Measurements from ENCODE around the gene CWF19L1. TPM values are rescaled to one million over a fixed set of nuclear protein-coding genes. Genes with fewer than 3 reads are reported as not detected.

The CWF19L1 gene
- total and polyA plus RNA-seq, 8 donors, result 1.2 to 39.7 (median 12.9) TPM

DNA sequence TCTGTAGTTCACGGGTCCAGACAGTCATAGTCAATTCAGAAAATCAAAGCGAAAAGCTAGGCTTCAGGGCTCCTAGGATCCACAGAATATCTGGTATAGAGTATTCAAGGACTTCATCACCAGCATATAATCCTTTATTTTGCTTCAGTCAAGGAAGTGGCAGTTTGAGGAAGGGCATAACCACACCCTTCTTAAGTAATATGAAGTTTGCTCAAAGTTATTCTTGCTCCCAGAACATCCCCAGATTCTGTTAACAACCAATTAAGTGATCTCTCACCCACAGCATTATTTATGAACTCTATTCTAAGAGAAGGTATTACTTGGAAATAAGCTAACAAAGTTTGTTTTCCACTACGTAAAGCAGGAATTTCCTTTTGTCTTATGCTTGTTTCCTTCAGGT lies 13.2 kb downstream of the CWF19L1 start:
- no peak for DNase-seq
- H3K36me3 ChIP-seq, result peaks cover 43 to 100% (median 100%) of the 10 kb centered on the region in 4 donors
- TF ChIP-seq POLR2A (IDR thresholded peaks at IDR 0.05) (no peak), POLR2AphosphoS5 (IDR thresholded peaks at IDR 0.05) (no peak), EP300 (IDR thresholded peaks at IDR 0.05) (no peak)
- TF ChIP-seq, protein P1, sequence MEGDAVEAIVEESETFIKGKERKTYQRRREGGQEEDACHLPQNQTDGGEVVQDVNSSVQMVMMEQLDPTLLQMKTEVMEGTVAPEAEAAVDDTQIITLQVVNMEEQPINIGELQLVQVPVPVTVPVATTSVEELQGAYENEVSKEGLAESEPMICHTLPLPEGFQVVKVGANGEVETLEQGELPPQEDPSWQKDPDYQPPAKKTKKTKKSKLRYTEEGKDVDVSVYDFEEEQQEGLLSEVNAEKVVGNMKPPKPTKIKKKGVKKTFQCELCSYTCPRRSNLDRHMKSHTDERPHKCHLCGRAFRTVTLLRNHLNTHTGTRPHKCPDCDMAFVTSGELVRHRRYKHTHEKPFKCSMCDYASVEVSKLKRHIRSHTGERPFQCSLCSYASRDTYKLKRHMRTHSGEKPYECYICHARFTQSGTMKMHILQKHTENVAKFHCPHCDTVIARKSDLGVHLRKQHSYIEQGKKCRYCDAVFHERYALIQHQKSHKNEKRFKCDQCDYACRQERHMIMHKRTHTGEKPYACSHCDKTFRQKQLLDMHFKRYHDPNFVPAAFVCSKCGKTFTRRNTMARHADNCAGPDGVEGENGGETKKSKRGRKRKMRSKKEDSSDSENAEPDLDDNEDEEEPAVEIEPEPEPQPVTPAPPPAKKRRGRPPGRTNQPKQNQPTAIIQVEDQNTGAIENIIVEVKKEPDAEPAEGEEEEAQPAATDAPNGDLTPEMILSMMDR (IDR thresholded peaks at IDR 0.05), result no peak
- no peaks in the 10 kb centered on the region for H3K4me1 ChIP-seq
- intact Hi-C loops (cut with DNase I; ENCODE audit: low total_unique reads), result no loop called here
- 93 to 98% (median 96%) methylated on average over 3 of the region's 3 CpGs for WGBS, 5 donors
- H3K27me3 ChIP-seq, result no peaks in the 10 kb centered on the region
- H3K9me3 ChIP-seq, result no peaks in the 10 kb centered on the region
- H3K27ac ChIP-seq, result no peak overlapping the region
- H3K4me3 ChIP-seq, result no peak overlapping the region

DNA sequence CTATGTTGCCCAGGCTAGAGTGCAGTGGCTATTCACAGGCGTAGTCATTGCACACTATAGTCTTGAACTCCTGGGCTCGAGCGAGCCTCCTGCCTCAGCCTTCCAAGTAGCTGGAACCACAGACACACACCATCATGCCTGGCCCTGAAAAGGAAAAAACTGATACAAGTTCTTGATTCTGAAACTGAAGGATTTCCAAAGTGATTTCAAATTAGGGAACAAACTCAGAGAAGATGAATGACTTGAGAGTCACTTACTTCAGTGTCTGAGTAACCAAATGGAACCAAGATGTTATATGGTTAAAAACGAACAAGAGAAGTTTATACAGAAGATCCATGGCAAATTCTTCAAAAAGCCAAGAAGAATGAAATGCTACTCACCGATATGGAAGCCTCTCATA lies 14.4 kb downstream of the CWF19L1 start:
- 92 to 97% (median 96%) methylated on average over 5 of the region's 5 CpGs for WGBS, 5 donors
- Histone ChIP-seq H3K36me3 (peaks cover 48 to 100% (median 99%) of the 10 kb centered on the region in 4 donors), H3K9me3 (no peaks in the 10 kb centered on the region), H3K4me3 (no peak overlapping the region), H3K27me3 (no peaks in the 10 kb centered on the region), H3K4me1 (no peaks in the 10 kb centered on the region), H3K27ac (no peak overlapping the region)
- intact Hi-C loops (cut with DNase I; ENCODE audit: low total_unique reads), result no loop called here
- no peak for TF ChIP-seq POLR2AphosphoS5 (IDR thresholded peaks at IDR 0.05)
- TF ChIP-seq EP300 (IDR thresholded peaks at IDR 0.05), result no peak
- no peak for TF ChIP-seq POLR2A (IDR thresholded peaks at IDR 0.05)
- TF ChIP-seq, protein P1 (IDR thresholded peaks at IDR 0.05), result no peak
- DNase-seq, result no peak

DNA sequence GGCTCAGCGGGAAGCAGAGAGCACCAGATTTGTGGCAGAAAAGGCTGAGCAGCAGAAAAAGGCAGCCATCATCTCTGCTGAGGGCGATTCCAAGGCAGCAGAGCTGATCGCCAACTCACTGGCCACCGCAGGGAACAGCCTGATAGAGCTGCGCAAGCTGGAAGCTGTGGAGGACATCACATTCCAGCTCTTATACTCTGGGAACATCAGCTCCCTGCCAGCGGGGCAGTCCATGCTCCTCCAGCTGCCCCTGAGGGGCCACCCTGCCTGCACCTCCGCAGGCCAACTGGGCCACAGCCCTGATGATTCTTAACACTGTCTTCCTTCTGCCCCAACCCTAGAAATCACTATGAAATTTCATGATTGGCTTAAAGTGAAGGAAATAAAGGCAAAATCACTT lies 18.6 kb downstream of the CWF19L1 start:
- no peaks in the 10 kb centered on the region for H3K4me1 ChIP-seq
- intact Hi-C loops (cut with DNase I; ENCODE audit: low total_unique reads), result no loop called here
- TF ChIP-seq EP300 (IDR thresholded peaks at IDR 0.05), result no peak
- TF ChIP-seq POLR2AphosphoS5 (IDR thresholded peaks at IDR 0.05), result no peak
- TF ChIP-seq, protein P1 (IDR thresholded peaks at IDR 0.05), result no peak
- no peak for TF ChIP-seq POLR2A (IDR thresholded peaks at IDR 0.05)
- H3K9me3 ChIP-seq, result no peaks in the 10 kb centered on the region
- peaks cover 46 to 99% (median 97%) of the 10 kb centered on the region in 4 donors for H3K36me3 ChIP-seq
- no peaks in the 10 kb centered on the region for H3K27me3 ChIP-seq
- no peak overlapping the region for H3K27ac ChIP-seq
- 88 to 98% (median 96%) methylated on average over 7 of the region's 7 CpGs for WGBS, 5 donors
- no peak for DNase-seq
- H3K4me3 ChIP-seq, result no peak overlapping the region

DNA sequence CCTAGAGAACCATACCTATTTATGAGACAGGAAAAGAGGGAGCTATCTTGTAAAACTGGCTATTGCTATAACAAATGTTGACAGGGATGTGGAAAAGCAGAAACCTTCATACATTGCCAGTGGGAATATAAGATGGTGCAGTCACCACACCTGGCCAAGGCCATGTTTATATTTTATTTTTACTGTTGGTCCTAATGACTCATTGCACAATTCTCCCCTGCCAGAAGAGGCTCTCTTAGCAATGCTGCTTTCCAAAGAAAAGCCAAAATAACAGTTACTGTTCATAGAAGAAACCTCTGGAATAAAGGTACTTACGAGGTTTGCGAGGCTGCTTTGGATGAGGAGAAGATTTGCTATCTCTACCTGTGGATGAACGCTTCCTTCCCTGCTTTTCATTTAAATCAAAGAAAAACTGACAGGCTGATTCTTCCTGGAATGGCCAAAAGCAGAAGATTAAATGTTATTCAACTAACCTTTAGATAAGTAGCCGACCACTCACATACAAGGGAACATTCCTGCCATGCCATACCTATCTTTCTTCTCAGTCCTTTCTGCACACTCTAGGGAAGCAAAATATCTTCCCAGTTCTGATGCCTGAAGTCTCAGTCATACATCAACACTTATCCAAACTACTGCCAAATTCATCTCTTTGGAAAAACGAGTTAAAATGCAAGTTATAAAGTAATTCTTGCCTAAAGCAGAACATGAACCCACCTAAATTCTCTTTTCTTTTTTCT lies 21.8 kb downstream of the CWF19L1 start:
- no peak overlapping the region for H3K4me3 ChIP-seq
- 87 to 90% (median 90%) methylated on average over 5 of the region's 5 CpGs for WGBS, 5 donors
- no peaks in the 10 kb centered on the region for H3K27me3 ChIP-seq
- no peaks in the 10 kb centered on the region for H3K4me1 ChIP-seq
- DNase-seq, result no peak
- peaks cover 40 to 99% (median 97%) of the 10 kb centered on the region in 4 donors for H3K36me3 ChIP-seq
- no peak for TF ChIP-seq POLR2A (IDR thresholded peaks at IDR 0.05)
- no peak for TF ChIP-seq POLR2AphosphoS5 (IDR thresholded peaks at IDR 0.05)
- TF ChIP-seq EP300 (IDR thresholded peaks at IDR 0.05), result no peak
- TF ChIP-seq, protein P1 (IDR thresholded peaks at IDR 0.05), result no peak
- intact Hi-C loops (cut with DNase I; ENCODE audit: low total_unique reads), result no loop called here
- H3K27ac ChIP-seq, result no peak overlapping the region
- H3K9me3 ChIP-seq, result no peaks in the 10 kb centered on the region
